K562 (cell line): Measurements from ENCODE around the gene CNTN6. TPM values are rescaled to one million over a fixed set of nuclear protein-coding genes. Genes with fewer than 3 reads are reported as not detected.

ENCODE experiments used
- ATAC-seq: fragments of 200-7000 bp; cut with Tn5 transposase; 3 replicates; pipeline ENCODE4 v1.9.1; 2020; ENCODE audit warnings: moderate library complexity
- BruUV-seq: library from RNA; stranded (reverse); fragments of 400-500 nt; replicated peaks from 2 replicates; lab custom pipeline; 2021; lab: Mats Ljungman, UMichigan
- CTCF ChIA-PET: fragments of 300-600 bp; formaldehyde crosslinking; extraction: SDS; loops from one replicate; lab custom pipeline; 2021; ENCODE audit warnings: low intra/inter-chr PET ratio; lab: Yijun Ruan, JAX
- POLR2A ChIA-PET: fragments of 300-600, 350-650 bp; sonication (Branson Sonifier 250); formaldehyde crosslinking; extraction: SDS; loops from one replicate; lab custom pipeline; 2021; ENCODE audit warnings: antibody characterized with exemption, inconsistent platforms; lab: Yijun Ruan, JAX
- DNase-seq, 4 experiments: peaks; one replicate each; pipeline versions ENCODE4 v3.0.0 to v3.0.0-alpha.2; 2011 to 2018; ENCODE audit warnings: low spot score in 3 of 4, mixed read lengths in 3 of 4; ENCODE audit errors: extremely low read depth in 1 of 4
- FAIRE-seq: peaks from 2 replicates; lab custom pipeline; 2011; peaks lifted over from hg19 to GRCh38; lab: Jason Lieb, UNC
- H2AFZ ChIP-seq: 2 replicates; pipeline ENCODE4 v1.6.0; 2011; ENCODE audit warnings: low read depth, low read length, control low read depth, inconsistent platforms
- H3K27ac ChIP-seq: fragments of 200-600 bp; 3 replicates; pipeline ENCODE4 v1.8.0; 2011; ENCODE audit warnings: low read depth, mild to moderate bottlenecking, control low read depth, inconsistent platforms, low read length, moderate library complexity, mixed read lengths; ENCODE audit errors: extremely low read depth
- H3K27me3 ChIP-seq, 2 experiments: fragments of 300-600 bp in 1 of 2; 2 replicates in 1 of 2; 3 replicates in 1 of 2; pipeline versions ENCODE4 v1.6.0 to v1.8.0; 2011; ENCODE audit warnings: inconsistent platforms in 2 of 2, low read length in 2 of 2, mild to moderate bottlenecking in 1 of 2, mixed read lengths in 1 of 2, moderate library complexity in 1 of 2; ENCODE audit not compliant: control insufficient read depth in 2 of 2, insufficient read depth in 2 of 2
- H3K36me3 ChIP-seq: fragments of 300-600 bp; 3 replicates; pipeline ENCODE4 v1.8.0; 2011; ENCODE audit warnings: mild to moderate bottlenecking, low read length, inconsistent platforms; ENCODE audit not compliant: control insufficient read depth, insufficient read depth
- H3K4me1 ChIP-seq, 2 experiments: fragments of 200-600 bp in 1 of 2; replicated peaks in 1 of 2; 2 replicates in 1 of 2; 3 replicates in 1 of 2; pipeline versions ENCODE4 v1.5.1 to v1.8.0; 2011; ENCODE audit warnings: inconsistent platforms in 2 of 2, low read length in 2 of 2, mild to moderate bottlenecking in 1 of 2, mixed read lengths in 1 of 2, moderate library complexity in 1 of 2; ENCODE audit not compliant: control insufficient read depth in 2 of 2, insufficient read depth in 2 of 2
- H3K4me2 ChIP-seq: 2 replicates; pipeline ENCODE4 v1.6.1; 2011; ENCODE audit warnings: low read length, control low read depth, inconsistent platforms, mixed read lengths; ENCODE audit not compliant: insufficient read depth
- H3K4me3 ChIP-seq: fragments of 200-600 bp; sonication (generic), shearing (Covaris generic); 2 replicates; pipeline ENCODE4 v1.5.1; 2016; ENCODE audit warnings: control low read depth, inconsistent platforms
- H3K79me2 ChIP-seq: fragments of 200-600 bp; 3 replicates; pipeline ENCODE4 v1.8.0; 2011; ENCODE audit warnings: low read length, inconsistent platforms; ENCODE audit not compliant: control insufficient read depth, insufficient read depth
- H3K9ac ChIP-seq, 2 experiments: 2 replicates each; pipeline versions ENCODE4 v1.6.0 to v1.6.1; 2011; ENCODE audit warnings: low read depth in 2 of 2, low read length in 2 of 2, control low read depth in 1 of 2, inconsistent platforms in 1 of 2, mild to moderate bottlenecking in 1 of 2, mixed read lengths in 1 of 2; ENCODE audit not compliant: insufficient read depth in 1 of 2
- H3K9me1 ChIP-seq: one replicate; pipeline ENCODE4 v1.6.0; 2011; ENCODE audit warnings: inconsistent platforms, mild to moderate bottlenecking, low read length, moderate library complexity; ENCODE audit not compliant: control insufficient read depth, insufficient read depth
- H3K9me3 ChIP-seq: replicated peaks from 2 replicates; pipeline ENCODE4 v1.5.1; 2011; ENCODE audit warnings: low read depth, low read length, inconsistent platforms; ENCODE audit not compliant: control insufficient read depth, insufficient read depth
- H4K20me1 ChIP-seq: replicated peaks from 2 replicates; pipeline ENCODE4 v1.6.1; 2011; ENCODE audit warnings: low read length, inconsistent platforms, mixed read lengths; ENCODE audit not compliant: control insufficient read depth, insufficient read depth
- CREM ChIP-seq: IDR thresholded peaks from 2 replicates; pipeline ENCODE4 v1.6.1; 2014; ENCODE audit warnings: antibody characterized with exemption, low read depth
- GATAD2A ChIP-seq: fragments of 450-650 bp; IDR thresholded peaks from 2 replicates; pipeline ENCODE4 v1.6.1; 2017
- IFI16 ChIP-seq: fragments of 250-450 bp; sonication (Bioruptor Pico); IDR thresholded peaks from 2 replicates; pipeline ENCODE4 v2.1.2; 2022; ENCODE audit warnings: mild to moderate bottlenecking, inconsistent platforms
- NR2C2 ChIP-seq, 2 experiments: fragments of 200-800 bp in 1 of 2; sonication (Bioruptor generic) in 1 of 2; sonication (generic) in 1 of 2; formaldehyde crosslinking in 1 of 2; IDR thresholded peaks; 2 replicates each; pipeline versions ENCODE4 v1.6.1 to v1.8.0; 2016 to 2022; ENCODE audit warnings: mild to moderate bottlenecking in 1 of 2, missing compliant biosample characterization in 1 of 2, missing genetic modification characterization in 1 of 2, missing genetic modification reagents in 1 of 2
- RBM15 ChIP-seq: fragments of 200-400 bp; formaldehyde crosslinking; IDR thresholded peaks from 2 replicates; pipeline ENCODE4 v1.6.1; 2018; ENCODE audit warnings: mild to moderate bottlenecking, low read length, moderate library complexity; ENCODE audit not compliant: insufficient read depth
- RBM34 ChIP-seq: fragments of 200-400 bp; formaldehyde crosslinking; IDR thresholded peaks from 2 replicates; pipeline ENCODE4 v1.6.1; 2018; ENCODE audit warnings: low read length, borderline replicate concordance; ENCODE audit not compliant: insufficient read depth
- YBX1 ChIP-seq: fragments of 450-650 bp; IDR thresholded peaks from 2 replicates; pipeline ENCODE4 v1.7.1; 2016; ENCODE audit warnings: mild to moderate bottlenecking
- ZBTB33 ChIP-seq: sonication (generic); formaldehyde crosslinking; IDR thresholded peaks from 2 replicates; pipeline ENCODE4 v1.8.1; 2023; ENCODE audit warnings: mild to moderate bottlenecking, missing genetic modification reagents
- ZNF121 ChIP-seq: sonication (generic); formaldehyde crosslinking; conservative IDR thresholded peaks from 2 replicates; pipeline ENCODE4 v1.8.0; 2022; ENCODE audit warnings: missing genetic modification reagents
- ZNF146 ChIP-seq: IDR thresholded peaks from one replicate; pipeline ENCODE4 v1.6.1; 2018; ENCODE audit warnings: missing compliant biosample characterization; ENCODE audit not compliant: unreplicated experiment
- WGBS: fragments of 100-300 bp; shearing (Covaris generic); methylation state at CpG from one replicate; pipeline ENCODE4 v1.1.6; 2016; ENCODE audit warnings: low coverage, mixed read lengths; ENCODE audit not compliant: insufficient coverage; ENCODE audit errors: missing lambda C conversion rate; 5-methylcytosine and 5-hydroxymethylcytosine counted together
- in situ Hi-C: fragments of 300-500 bp; cut with MboI; formaldehyde crosslinking; loops from 4 replicates; pipeline ENCODE4 v1.15.0; 2018; ENCODE audit warnings: inconsistent platforms, mixed read lengths
- intact Hi-C: fragments of 100-400 bp; cut with micrococcal nuclease; formaldehyde crosslinking; loops from 2 replicates; pipeline ENCODE4 v1.14.2; 2022
- polyA plus RNA-seq, 8 experiments: library from polyadenylated mRNA; depleted of rRNA in 4 of 8; stranded (reverse) in 5 of 8; unstranded in 3 of 8; fragments of >200 nt; fragmentation: Nextera tagmentation in 2 of 8; fragmentation: Illumina TruSeq in 1 of 8; extraction: Ambion mirVana in 2 of 8; extraction: Trizol in 1 of 8; gene quantifications; 2 replicates each; pipeline versions ENCODE4 v1.2.1 to v1.2.3, GENCODE V29; 2011 to 2014; ENCODE audit warnings: inconsistent platforms in 1 of 8, missing spikeins in 1 of 8
- total RNA-seq, 7 experiments: library from RNA; depleted of rRNA in 6 of 7; stranded (reverse); fragments of >200 nt in 6 of 7; fragmentation: Illumina TruSeq in 2 of 7; extraction: Trizol in 2 of 7; gene quantifications; 2 replicates each; pipeline versions ENCODE4 v1.2.1 to v1.2.3, GENCODE V29; 2011 to 2021; ENCODE audit warnings: low replicate concordance in 1 of 7

The CNTN6 gene
- total and polyA plus RNA-seq, 9 of the 15 experiments (the other 6 are each of a cell fraction or from before 2014, with no cell fraction given) = not detected

- no peak for DNase-seq
- TF ChIP-seq YBX1 (no peak), GATAD2A (no peak), NR2C2 (CRISPR knock-in tag; IDR thresholded peaks at IDR 0.05) (no peak), NR2C2 (tag; IDR thresholded peaks at IDR 0.05) (no peak), RBM34 (no peak), ZBTB33 (CRISPR knock-in tag) (no peak), ZNF146 (CRISPR knock-in tag) (no peak), ZNF121 (CRISPR knock-in tag) (no peak), CREM (no peak), IFI16 (CRISPR knock-in tag) (no peak), RBM15 (no peak)
- Histone ChIP-seq H3K4me2 (no peak overlapping the region), H2AFZ (no peak overlapping the region), H3K27me3 (no peaks in the 10 kb centered on the region), H3K9ac (no peak overlapping the region), H3K9me1 (no peaks in the 10 kb centered on the region), H3K4me1 (no peaks in the 10 kb centered on the region), H3K27ac (no peak overlapping the region), H3K4me3 (no peak overlapping the region), H3K9me3 (no peaks in the 10 kb centered on the region; the same call in 1 of the 2 replicates), H3K79me2 (no peaks in the 10 kb centered on the region), H3K36me3 (no peaks in the 10 kb centered on the region), H4K20me1 (no peaks in the 10 kb centered on the region)
- no peak for ATAC-seq
- intact Hi-C loops = no loop called here
- no peak for FAIRE-seq
- WGBS = 0% methylated on average over 6 of the region's 6 CpGs
- no TSS peak for BruUV-seq
- ChIA-PET POLR2A (no interaction called here), CTCF (no interaction called here)
- in situ Hi-C loops = no loop called here
Observed at GRCh38 chr3:1179146-1179545, 86.3 kb downstream of the CNTN6 start.
